ENCODE data around the gene PREB. TPM values are rescaled to one million over a fixed set of nuclear protein-coding genes. Genes with fewer than 3 reads are reported as not detected.

The PREB gene
- total and polyA plus RNA-seq, 2 of the 13 experiments (the other 11 are each of a cell fraction or from before 2014, with no cell fraction given), result 112 to 192 TPM

GRCh38 chr2:27171351-27171848 is 37.0 kb upstream of the PREB start (continued):
- no peak for TF ChIP-seq ZNF20 (CRISPR knock-in tag; IDR thresholded peaks at IDR 0.05)
- TF ChIP-seq ZSCAN20 (CRISPR knock-in tag; IDR thresholded peaks at IDR 0.05; ENCODE audit: borderline replicate concordance), result 0 out of 2 replicates have a peak, but pooled peaks have one; percentile 82
- peak; percentile 75 for TF ChIP-seq SPEN (CRISPR knock-in tag; IDR thresholded peaks at IDR 0.05; ENCODE audit: low read depth)
- TF ChIP-seq, protein P1, sequence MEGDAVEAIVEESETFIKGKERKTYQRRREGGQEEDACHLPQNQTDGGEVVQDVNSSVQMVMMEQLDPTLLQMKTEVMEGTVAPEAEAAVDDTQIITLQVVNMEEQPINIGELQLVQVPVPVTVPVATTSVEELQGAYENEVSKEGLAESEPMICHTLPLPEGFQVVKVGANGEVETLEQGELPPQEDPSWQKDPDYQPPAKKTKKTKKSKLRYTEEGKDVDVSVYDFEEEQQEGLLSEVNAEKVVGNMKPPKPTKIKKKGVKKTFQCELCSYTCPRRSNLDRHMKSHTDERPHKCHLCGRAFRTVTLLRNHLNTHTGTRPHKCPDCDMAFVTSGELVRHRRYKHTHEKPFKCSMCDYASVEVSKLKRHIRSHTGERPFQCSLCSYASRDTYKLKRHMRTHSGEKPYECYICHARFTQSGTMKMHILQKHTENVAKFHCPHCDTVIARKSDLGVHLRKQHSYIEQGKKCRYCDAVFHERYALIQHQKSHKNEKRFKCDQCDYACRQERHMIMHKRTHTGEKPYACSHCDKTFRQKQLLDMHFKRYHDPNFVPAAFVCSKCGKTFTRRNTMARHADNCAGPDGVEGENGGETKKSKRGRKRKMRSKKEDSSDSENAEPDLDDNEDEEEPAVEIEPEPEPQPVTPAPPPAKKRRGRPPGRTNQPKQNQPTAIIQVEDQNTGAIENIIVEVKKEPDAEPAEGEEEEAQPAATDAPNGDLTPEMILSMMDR (CRISPR knock-in tag; IDR thresholded peaks at IDR 0.05), result 0 out of 2 replicates have a peak, but pooled peaks have one; percentile 4
- TF ChIP-seq NCOR1 (IDR thresholded peaks at IDR 0.05; ENCODE audit: borderline replicate concordance, low read length), result peak; percentile 84; the same call in 1 of the 2 replicates
- 0 out of 2 replicates have a peak, but pooled peaks have one; percentile 79 for TF ChIP-seq ZNF414 (CRISPR knock-in tag; IDR thresholded peaks at IDR 0.05)
- TF ChIP-seq ZNF335 (CRISPR knock-in tag; IDR thresholded peaks at IDR 0.05), result peak; percentile 83; the same call in 1 of the 2 replicates
- no peak for TF ChIP-seq ZNF562 (CRISPR knock-in tag; IDR thresholded peaks at IDR 0.05; ENCODE audit: borderline replicate concordance)
- TF ChIP-seq SIX4 (CRISPR knock-in tag; IDR thresholded peaks at IDR 0.05), result peak; percentile 80; the same call in 1 of the 2 replicates
- TF ChIP-seq, protein P2, sequence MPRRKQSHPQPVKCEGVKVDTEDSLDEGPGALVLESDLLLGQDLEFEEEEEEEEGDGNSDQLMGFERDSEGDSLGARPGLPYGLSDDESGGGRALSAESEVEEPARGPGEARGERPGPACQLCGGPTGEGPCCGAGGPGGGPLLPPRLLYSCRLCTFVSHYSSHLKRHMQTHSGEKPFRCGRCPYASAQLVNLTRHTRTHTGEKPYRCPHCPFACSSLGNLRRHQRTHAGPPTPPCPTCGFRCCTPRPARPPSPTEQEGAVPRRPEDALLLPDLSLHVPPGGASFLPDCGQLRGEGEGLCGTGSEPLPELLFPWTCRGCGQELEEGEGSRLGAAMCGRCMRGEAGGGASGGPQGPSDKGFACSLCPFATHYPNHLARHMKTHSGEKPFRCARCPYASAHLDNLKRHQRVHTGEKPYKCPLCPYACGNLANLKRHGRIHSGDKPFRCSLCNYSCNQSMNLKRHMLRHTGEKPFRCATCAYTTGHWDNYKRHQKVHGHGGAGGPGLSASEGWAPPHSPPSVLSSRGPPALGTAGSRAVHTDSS (CRISPR knock-in tag; conservative IDR thresholded peaks at IDR 0.05), result no peak
- TF ChIP-seq ZGPAT (CRISPR knock-in tag; IDR thresholded peaks at IDR 0.05), result peak; percentile 97
- TF ChIP-seq HCFC1 (IDR thresholded peaks at IDR 0.05; ENCODE audit: low read depth, low read length), result no peak
- TF ChIP-seq E2F1 (CRISPR knock-in tag; IDR thresholded peaks at IDR 0.05), result no peak
- no peak for TF ChIP-seq ZNF235 (CRISPR knock-in tag; IDR thresholded peaks at IDR 0.05; ENCODE audit: borderline replicate concordance)
- no peak for TF ChIP-seq SRF (IDR thresholded peaks at IDR 0.05; ENCODE audit: low read depth, low read length)
- TF ChIP-seq FOXK2 (IDR thresholded peaks at IDR 0.05), result peak; percentile 98
- TF ChIP-seq MAZ (IDR thresholded peaks at IDR 0.05; ENCODE audit: borderline replicate concordance, low read depth, low read length), result no peak
- peak; percentile 50; the same call in 1 of the 2 replicates for TF ChIP-seq MAZ (CRISPR knock-in tag; IDR thresholded peaks at IDR 0.05; ENCODE audit: low read depth)
- TF ChIP-seq NR2F1 (CRISPR knock-in tag; IDR thresholded peaks at IDR 0.05), result peak; percentile 79 to 85
- TF ChIP-seq MLLT10 (CRISPR knock-in tag; IDR thresholded peaks at IDR 0.05), result no peak
- TF ChIP-seq ZNF574 (CRISPR knock-in tag; IDR thresholded peaks at IDR 0.05), result 0 out of 2 replicates have a peak, but pooled peaks have one; percentile 46

Measured in HepG2 (cell line).